GM18867 (cell line): Measurements from ENCODE around the gene CACNB1.

Source experiments
- ATAC-seq: cut with Tn5 transposase; IDR thresholded peaks from one replicate; pipeline ENCODE4 v1.9.1; 2021; ENCODE audit warnings: mild to moderate bottlenecking, moderate library complexity; ENCODE audit not compliant: unreplicated experiment

The CACNB1 gene

GRCh38 chr17:39225959-39226683 is 28.7 kb upstream of the CACNB1 start:
- ATAC-seq, result no peak

DNA sequence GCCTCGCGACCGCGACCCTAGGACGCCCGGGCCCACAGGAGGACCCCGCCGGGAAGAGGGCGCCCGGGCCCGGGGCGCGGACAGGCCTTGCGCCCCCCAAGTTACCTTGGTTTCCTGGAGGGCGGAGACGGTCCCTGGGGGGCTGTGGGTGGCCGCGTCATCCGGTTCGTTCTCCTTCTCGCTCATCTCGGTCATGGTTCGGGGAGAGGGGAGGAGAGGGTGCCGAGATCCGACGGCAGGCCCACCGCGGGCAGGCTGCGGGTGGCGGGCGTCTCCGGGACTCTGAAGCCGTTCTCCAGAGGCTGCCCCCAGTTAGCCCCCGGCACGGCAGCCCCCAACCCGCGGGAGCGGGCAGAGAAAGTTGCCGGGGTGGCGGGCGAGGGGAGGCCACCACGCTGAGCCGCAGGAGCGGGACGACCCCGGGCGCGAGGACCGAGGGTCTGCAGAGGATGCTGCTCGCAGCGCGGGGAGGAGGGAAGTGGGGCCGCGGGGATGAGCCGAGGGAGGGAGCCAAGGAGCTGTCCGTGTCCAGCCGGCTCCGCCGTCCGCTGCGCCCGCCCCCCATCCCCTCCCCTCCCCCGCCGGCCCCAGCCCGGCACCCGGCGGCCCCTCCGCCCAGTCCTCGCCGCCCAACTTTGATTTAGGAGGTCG is 28.0 kb upstream of the CACNB1 start, which contains the start of gene STAC2:
Gene STAC2 (minus strand): TSS at position 638 of the 651 bp plus-strand sequence. CDS start 443 bp downstream, at position 195.
- ATAC-seq, result no peak

DNA sequence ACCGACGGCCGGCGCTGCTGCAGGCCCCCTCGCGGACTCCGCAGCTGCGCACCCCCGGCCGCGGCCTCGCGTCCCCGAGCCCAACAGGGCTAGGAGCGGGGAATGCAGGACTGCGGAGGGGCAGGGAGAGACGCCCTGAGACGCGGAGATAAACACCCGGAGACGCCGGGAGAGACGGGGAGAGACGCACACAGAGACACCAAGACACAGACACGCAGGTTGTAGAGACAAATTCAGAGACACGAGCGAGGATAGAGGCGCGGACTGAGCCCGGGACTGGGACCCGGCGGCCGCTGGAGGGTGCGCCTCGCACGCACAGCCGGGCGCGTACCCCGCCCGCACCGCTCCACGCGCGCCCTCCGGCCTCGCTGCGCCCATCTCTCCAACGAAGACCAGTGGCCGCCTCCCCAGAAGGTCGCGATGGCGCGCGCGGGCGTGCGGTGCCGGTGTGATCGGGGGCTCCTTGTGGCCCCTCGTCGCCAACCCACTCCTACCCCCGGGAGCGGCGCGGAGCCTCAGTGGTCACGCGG is 27.4 kb upstream of the CACNB1 start:
- ATAC-seq, result no peak

DNA sequence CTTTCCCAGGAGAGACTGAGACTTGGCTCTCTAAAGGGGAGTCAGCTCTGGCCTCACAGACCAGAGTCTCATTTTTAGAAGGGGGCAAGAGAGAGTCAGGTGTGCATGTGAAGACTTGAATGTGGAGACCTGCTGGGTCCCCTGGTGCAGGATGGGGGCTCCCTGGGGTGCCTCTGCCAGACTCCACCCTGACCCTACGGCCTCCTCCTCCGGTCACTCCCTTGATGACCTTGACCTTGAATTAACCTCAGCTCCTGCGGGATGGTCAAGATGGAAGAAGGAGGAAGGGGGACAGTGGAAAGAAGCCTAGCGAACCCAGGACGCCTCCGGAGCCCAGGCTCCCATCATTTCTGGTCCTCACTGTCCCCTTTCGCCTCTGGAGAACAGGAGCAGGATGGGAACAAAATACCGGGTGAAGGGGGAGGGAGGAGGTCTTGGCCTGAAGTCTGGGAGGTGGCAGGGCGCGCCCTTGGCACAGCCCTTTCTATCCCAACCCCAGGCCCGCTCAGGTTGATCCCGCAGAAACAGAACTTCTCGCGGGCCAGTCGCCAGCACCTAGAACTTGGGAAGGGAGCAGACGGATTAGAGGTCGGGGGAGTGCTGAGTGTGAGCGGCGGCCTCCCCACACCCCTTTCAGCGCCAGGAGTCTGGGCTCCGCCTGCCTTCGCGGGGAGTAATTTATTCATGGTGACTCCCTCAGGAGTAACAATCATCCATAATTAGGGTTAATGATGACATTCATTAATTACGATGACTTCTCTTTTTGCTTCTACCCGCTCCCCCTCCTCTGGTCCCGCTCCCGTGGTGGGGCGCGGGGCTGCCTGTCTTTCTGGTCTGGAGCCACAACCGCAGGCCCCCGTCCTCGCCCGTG is 26.7 kb upstream of the CACNB1 start:
- ATAC-seq, result no peak

DNA sequence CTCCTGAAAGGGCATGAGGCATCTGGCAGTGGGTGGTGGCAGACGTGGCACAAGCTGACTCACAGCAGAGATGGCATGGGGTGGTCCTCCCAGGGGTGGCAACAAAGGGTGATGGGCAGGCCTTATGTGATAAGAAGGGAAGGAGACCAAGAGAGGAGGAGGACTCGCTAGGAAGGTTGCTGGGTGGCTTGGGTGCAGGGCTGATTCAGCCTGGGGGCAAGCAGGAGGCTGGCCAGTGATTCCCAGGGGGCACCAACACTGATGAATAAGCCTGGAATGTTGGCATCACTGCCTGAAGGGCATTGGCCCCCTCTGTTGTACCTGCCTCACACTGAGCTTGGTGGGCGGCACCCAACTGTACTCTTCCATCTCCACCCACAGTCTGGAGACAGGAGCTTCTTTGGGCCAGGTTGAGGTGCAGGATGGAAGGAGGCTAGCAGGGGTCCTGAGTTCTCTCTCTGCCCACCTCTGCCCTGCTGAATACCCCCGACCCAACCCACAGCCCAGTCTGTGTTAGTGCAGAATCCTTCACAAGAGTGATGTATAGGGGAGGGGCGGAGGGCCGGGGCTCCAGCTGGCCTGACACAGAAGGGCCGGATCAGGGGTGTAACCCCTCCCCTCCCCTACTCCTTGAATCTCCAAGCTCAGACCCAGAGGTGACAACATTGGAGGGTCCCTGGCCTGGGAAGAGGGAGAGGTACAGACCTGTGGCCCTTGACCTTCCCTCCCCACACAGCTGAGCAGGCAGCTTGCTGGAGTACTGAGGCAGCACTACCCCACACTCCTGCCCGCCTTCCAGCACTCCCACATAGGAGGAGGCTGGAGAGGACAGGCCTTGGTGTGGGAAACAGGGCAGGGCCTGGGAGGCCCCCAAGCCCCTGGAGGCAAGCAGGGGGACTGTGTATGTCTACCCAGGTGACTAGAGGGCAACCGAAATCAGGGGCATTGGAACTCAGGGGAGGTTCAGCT is 25.7 kb upstream of the CACNB1 start:
- ATAC-seq, result no peak

DNA sequence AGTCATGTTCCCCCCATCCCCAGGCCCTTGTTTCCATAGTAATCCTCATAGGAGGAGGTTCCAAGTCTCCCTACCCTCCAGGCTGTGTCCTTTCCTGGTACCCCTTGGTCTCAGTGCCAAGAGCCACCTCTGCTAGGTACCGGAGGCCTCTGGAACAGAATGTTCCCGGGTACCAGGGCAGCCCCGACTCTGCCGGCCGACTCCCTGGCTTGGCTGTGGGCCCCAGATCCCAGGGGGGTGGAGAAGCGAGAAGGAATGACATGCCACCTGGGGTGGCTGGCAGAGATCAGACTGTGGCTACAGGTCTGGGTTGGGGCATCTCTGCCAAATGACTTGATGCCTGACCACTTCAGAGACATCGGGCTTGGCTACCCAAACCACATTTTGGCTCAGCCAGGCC is 24.7 kb upstream of the CACNB1 start:
- ATAC-seq, result no peak

- no peak for ATAC-seq
These were observed 24.1 kb upstream of the CACNB1 start for GRCh38 chr17:39221572-39221971.

DNA sequence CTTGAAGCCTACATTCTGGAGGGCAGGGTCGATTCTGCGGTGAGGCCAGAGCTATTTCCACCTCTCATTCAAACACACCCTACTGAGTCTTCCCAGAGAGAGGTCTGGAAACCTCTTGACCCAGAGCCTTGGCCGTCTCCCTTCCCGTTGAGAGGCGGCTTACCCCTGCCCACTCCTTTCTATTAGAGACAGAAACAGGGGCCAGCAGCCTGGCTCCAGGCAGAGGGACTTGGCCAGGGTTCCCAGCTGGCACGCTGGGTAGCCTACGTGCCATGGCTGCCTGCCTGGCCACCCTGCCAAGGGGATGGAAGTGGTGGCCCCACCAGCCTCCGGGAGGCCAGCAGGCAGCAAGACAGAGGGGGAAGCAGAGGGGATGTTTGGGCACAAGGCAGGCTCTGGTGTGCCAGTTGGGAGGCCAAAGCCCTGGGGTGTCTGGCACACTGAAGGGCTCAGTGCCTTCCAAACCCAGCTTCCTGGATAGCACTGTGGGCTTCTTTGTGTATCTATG is 22.2 kb upstream of the CACNB1 start:
- no peak for ATAC-seq

DNA sequence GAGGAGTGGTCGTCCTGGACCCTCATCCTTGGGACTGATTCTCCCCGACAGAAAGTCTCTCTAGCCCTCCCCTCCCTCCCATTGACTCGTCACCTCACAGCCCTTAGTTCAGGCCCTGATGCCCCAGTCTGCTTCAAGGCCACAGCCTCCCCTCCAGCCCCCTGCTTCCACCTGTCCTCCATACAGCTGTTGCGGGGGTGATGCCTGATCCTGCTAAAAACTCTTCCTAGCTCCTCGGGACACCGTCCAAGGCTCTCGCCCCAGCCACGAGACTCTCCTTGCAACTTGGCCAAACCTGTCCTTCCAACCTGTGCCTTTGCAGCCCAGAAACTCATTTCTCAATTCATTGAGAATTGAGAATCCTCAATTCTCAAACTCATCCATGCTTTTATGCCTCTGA is 21.4 kb upstream of the CACNB1 start:
- ATAC-seq, result no peak

DNA sequence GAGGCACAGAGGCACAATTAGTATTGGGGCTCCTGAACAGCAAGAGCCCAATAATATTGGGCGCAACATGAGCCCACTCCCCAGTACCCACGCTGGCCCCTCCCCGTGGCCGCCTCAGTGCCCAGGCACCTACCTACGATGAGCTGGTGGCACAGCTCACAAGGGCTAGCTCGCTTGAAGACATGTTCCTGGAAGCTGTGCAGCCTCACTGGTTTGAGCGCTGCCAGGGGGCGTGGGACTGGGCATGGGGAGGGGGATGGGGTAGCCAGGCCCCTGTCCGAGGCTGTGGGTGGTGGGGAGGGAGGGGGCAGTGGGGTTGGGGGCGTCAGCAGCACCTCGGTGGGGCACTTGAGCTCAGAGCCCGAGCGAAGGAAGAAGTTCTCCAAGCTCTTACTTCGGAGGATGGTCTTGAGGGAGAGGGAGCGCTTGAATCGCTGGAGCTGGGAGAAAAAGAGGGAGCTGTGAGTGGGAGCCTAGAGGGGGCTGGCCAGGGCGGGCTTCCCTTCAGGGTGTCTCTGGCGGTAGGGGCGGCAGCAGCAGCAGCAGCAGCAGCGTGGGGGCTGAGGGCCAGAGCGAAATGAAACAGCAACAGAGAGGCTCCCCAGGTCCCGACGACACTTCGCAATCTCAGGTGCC is 20.4 kb upstream of the CACNB1 start:
- ATAC-seq, result no peak

DNA sequence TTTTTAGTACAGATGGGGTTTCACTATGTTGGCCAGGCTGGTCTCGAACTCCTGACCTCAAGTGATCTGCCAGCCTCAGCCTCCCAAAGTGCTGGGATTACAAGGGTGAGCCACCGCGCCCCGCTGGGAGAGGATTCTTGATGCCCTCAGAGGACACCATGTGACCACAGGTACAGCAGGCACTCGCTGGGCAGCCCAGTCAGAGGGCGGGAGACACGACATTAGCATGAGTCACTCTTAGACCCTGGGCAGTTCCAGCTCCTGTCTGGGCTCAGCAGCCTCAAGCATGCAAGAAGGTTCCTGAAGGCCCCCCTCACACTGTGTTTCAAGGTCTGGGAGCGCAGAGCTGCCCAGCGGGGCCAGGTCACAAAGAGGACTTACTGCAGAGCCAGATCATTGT is 16.4 kb upstream of the CACNB1 start:
- ATAC-seq, result no peak

DNA sequence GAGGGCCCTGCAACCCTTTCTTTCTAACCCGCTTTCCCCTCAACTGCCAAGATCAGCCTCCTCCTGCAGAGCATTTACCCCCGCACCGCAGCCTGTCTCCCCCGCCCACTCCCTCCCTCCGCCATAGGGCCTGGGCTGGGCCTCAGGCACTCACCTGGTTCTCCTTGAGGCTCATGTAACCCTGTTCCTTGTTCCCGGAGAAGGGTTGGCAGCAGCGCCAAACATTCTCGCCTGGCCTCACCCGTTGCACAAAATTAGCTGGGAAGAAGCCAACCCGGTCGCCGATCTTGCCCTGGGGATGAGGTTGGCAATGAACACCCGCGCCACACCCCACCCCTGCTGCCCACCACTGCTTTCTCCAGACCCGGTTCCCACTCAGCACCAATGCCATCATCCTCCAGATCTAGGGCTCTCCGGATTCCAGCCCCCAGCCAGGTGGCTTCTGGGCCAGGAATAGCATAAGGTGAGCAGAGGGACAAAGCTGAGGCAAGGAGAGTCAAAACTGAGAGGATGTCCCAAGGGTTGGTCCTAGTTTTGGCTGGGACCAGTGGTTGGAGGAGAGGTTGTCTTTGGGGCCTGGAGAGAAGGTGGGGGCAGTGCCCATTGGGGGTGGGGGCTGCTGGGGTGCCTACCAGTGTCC is 15.5 kb upstream of the CACNB1 start:
- no peak for ATAC-seq

- no peak for ATAC-seq
These were observed 14.8 kb upstream of the CACNB1 start for GRCh38 chr17:39212195-39212810.

DNA sequence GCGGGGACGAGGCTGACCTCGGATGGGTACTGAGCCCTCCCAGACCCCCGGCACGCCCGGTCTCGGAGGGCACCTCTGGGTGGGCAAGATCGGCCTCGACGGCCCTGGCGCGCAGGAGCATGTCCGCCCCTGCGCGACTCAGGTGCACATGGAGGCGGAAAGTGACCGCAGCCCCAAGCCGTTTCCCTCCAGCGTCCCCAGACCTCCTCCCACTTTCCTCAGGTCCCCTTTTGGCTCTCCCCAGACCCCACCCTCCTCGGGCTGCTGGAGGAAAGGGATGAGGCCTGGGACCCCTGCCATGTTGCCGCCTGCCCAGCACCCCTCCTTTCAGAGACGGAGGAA is 12.6 kb upstream of the CACNB1 start:
- no peak for ATAC-seq

DNA sequence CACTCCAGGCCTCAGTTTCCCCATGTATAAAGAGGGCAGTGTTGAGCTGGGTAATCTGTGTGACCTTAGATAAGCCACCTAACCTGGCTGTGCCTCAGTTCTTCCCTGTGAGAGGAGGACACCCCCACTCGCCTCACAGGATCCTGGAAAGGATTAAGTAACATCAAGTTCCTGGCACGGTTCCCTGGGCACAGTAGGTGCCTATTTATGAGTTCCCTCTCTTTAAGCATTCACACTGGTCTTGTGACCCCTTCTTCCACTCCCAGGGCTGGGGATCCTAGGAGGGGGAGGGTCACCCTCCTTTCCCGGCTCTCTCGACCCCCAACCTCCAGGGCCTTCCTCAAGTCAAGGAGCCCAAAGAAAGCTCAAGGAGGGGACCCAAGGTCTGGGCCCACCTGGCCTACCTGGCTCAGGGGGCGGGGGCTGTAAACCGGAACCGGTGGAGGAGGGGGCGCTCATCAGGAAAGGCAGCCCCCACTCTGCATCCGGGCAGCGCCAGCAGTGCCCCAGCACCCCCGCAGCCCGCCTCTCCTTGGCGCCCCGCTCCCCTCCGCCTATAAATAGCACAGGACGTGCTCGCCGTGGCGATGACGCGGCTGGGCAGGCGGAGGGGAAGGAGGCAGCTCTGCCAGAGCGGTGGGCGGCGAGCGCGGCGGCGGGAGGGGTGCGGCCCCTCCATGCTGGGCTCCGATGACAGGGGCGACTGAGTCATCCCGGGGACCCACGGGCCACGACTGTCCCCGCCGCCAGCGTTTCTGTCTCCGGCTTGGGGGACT is 12.0 kb upstream of the CACNB1 start:
- ATAC-seq, result no peak

DNA sequence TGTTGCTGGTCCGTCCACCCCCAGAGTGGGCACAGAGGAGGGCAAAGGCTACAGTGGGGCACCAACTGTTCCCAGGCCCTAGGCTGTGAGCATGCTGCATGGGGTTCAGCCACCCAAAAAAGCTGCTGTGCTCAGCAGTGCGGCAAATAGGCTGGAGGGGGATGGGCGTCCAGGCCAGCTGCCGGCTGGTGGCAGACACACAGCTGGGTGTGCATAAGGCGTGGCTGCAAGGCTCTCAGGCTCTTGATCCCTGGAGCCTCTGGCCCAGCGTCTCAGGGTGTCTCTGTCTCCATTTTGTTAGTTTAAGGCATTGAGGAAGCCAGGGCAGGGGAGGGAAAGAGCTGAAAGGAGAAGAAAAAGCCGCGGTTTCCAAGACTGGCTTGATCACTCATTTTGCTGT is 11.4 kb upstream of the CACNB1 start:
- ATAC-seq, result peak; percentile 62

GRCh38 chr17:39208136-39208535 is 10.7 kb upstream of the CACNB1 start:
- no peak for ATAC-seq

- ATAC-seq, result no peak
These were observed 7.7 kb upstream of the CACNB1 start for GRCh38 chr17:39205112-39205526.
